Activated gamma-delta T cell (primary cell): ENCODE measurements around the gene SPINK4.
A peak's percentile ranks its signal among the peaks of the same experiment; 100 is the strongest.

Experiments
- DNase-seq: peaks from one replicate; lab custom pipeline; 2025; lab: John Stamatoyannopoulos, UW

The SPINK4 gene

GRCh38 chr9:33257276-33257675 is 17.3 kb downstream of the SPINK4 start:
- DNase-seq: no peak

GRCh38 chr9:33260372-33260771 is 20.4 kb downstream of the SPINK4 start:
- no peak for DNase-seq

GRCh38 chr9:33263131-33264002 is 23.4 kb downstream of the SPINK4 start:
- no peak for DNase-seq

- peak; percentile 20 for DNase-seq
These were observed 24.1 kb downstream of the SPINK4 start for GRCh38 chr9:33264003-33264472.

GRCh38 chr9:33264473-33265177 is 24.7 kb downstream of the SPINK4 start, which contains the start of the genes BAG1 and CHMP5:
BAG1 (minus strand) TSS chr9:33264708.
CHMP5 (plus strand) TSS chr9:33265049; CDS start chr9:33265079, 30 bp downstream.
- peak; percentile 90 for DNase-seq

GRCh38 chr9:33265211-33265865 is 25.4 kb downstream of the SPINK4 start:
- DNase-seq: no peak

- no peak for DNase-seq
These were observed 27.3 kb downstream of the SPINK4 start for GRCh38 chr9:33267151-33267767.

GRCh38 chr9:33270146-33270545 is 30.2 kb downstream of the SPINK4 start:
- DNase-seq: no peak

GRCh38 chr9:33272061-33272460 is 32.1 kb downstream of the SPINK4 start:
- DNase-seq: no peak

GRCh38 chr9:33273266-33273971 is 33.5 kb downstream of the SPINK4 start:
- DNase-seq: no peak

GRCh38 chr9:33273972-33274328 is 34.0 kb downstream of the SPINK4 start:
- no peak for DNase-seq

- DNase-seq: no peak
These were observed 37.5 kb downstream of the SPINK4 start for GRCh38 chr9:33277484-33277883.

- no peak for DNase-seq
These were observed 45.5 kb downstream of the SPINK4 start for GRCh38 chr9:33285502-33285901.

- no peak for DNase-seq
These were observed 47.1 kb downstream of the SPINK4 start for GRCh38 chr9:33287087-33287490.

- no peak for DNase-seq
These were observed 48.3 kb downstream of the SPINK4 start for GRCh38 chr9:33288235-33288634.

- DNase-seq: no peak
These were observed 49.0 kb downstream of the SPINK4 start for GRCh38 chr9:33288828-33289483.

GRCh38 chr9:33289496-33289895 is 49.5 kb downstream of the SPINK4 start:
- no peak for DNase-seq

- DNase-seq: no peak
These were observed 49.9 kb downstream of the SPINK4 start for GRCh38 chr9:33289936-33290246.

- peak; percentile 98 for DNase-seq
These were observed 50.5 kb downstream of the SPINK4 start, which contains the start of gene NFX1 for GRCh38 chr9:33290247-33291030. NFX1 (plus strand) TSS chr9:33290516; CDS start chr9:33290573, 57 bp downstream.

GRCh38 chr9:33291031-33291397 is 51.0 kb downstream of the SPINK4 start:
- DNase-seq: no peak
